HUES64 (cell line): ENCODE measurements around the gene IRF2BP2.

Experiments used
- H3K27ac ChIP-seq: 2 replicates; pipeline ENCODE4 v1.7.0; 2013; ENCODE audit warnings: low read depth, low read length, inconsistent platforms
- H3K27me3 ChIP-seq: 2 replicates; pipeline ENCODE4 v1.6.1; 2013; ENCODE audit warnings: mild to moderate bottlenecking, low read length; ENCODE audit not compliant: insufficient read depth
- H3K36me3 ChIP-seq: 2 replicates; pipeline ENCODE4 v1.6.1; 2013; ENCODE audit warnings: mild to moderate bottlenecking, low read length; ENCODE audit not compliant: insufficient read depth
- H3K4me1 ChIP-seq: 2 replicates; pipeline ENCODE4 v1.6.1; 2013; ENCODE audit warnings: mild to moderate bottlenecking, low read length, moderate library complexity; ENCODE audit not compliant: insufficient read depth
- H3K4me3 ChIP-seq: 2 replicates; pipeline ENCODE4 v1.5.1; 2013; ENCODE audit warnings: mild to moderate bottlenecking, low read length, moderate library complexity
- H3K9ac ChIP-seq: 2 replicates; pipeline ENCODE4 v1.6.1; 2013; ENCODE audit warnings: mild to moderate bottlenecking, low read depth, low read length
- H3K9me3 ChIP-seq: 2 replicates; pipeline ENCODE4 v1.6.1; 2013; ENCODE audit warnings: low read depth, low read length; ENCODE audit not compliant: insufficient read depth
- WGBS: fragments of 150-250, 120-280 bp; methylation state at CpG from one replicate; pipeline ENCODE4 v1.1.7; 2013; ENCODE audit warnings: missing lambda C conversion rate; 5-methylcytosine and 5-hydroxymethylcytosine counted together

The IRF2BP2 gene

DNA sequence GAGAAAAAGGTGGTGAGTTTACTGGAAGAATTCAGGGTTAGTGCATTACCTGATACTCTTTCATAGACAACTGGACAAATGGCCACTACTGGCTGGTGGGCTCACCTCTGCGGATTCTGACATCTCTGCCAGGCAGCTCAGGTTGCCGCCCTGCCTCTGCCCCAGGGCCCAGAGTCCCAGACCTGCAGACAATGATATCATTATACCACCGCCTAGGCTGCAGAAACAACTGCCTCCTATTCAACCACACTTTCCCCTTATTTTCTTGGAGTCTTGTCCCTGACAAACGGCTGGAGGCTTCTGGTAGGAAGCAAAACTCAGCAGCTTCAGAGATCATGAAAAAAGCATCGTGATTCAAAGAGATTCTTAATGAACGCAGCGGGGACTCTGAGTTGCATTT, 37.0 kb downstream of the IRF2BP2 start:
- Histone ChIP-seq H3K27me3 (no peaks in the 10 kb centered on the region), H3K9me3 (no peaks in the 10 kb centered on the region), H3K4me1 (no peaks in the 10 kb centered on the region), H3K9ac (no peak overlapping the region), H3K36me3 (no peaks in the 10 kb centered on the region), H3K4me3 (no peak overlapping the region), H3K27ac (no peak overlapping the region)
- 88% methylated on average over 7 of the region's 7 CpGs for WGBS

DNA sequence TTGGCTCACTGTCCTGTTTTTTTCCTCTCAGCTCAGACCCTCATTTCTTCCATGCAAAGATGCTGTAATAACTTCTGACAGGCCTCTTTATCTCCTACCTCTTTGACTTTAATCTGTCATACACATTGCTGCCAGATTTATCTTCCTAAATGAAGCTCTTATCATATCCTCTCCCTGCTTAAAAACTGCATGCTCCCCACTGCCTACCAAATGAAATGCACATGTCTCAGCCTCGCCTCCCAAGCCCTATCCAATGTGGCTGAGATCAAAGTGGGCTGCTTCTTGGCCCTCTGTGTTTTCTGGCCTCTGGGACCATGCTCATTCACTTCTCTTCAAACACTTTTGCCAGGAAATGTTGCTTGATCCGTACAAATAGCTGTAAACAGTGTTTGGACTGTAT, 38.3 kb downstream of the IRF2BP2 start:
- no peak overlapping the region for H3K9ac ChIP-seq
- H3K36me3 ChIP-seq, result no peaks in the 10 kb centered on the region
- H3K27me3 ChIP-seq, result no peaks in the 10 kb centered on the region
- no peak overlapping the region for H3K27ac ChIP-seq
- H3K9me3 ChIP-seq, result no peaks in the 10 kb centered on the region
- no peaks in the 10 kb centered on the region for H3K4me1 ChIP-seq
- H3K4me3 ChIP-seq, result no peak overlapping the region
- WGBS, result 82% methylated on average over 2 of the region's 2 CpGs

GRCh38 chr1:234570329-234571120, 39.5 kb downstream of the IRF2BP2 start:
- no peak overlapping the region for H3K27ac ChIP-seq
- WGBS, result 84% methylated on average over 6 of the region's 6 CpGs
- no peaks in the 10 kb centered on the region for H3K36me3 ChIP-seq
- no peaks in the 10 kb centered on the region for H3K27me3 ChIP-seq
- no peak overlapping the region for H3K9ac ChIP-seq
- H3K4me3 ChIP-seq, result no peak overlapping the region
- H3K4me1 ChIP-seq, result no peaks in the 10 kb centered on the region
- no peaks in the 10 kb centered on the region for H3K9me3 ChIP-seq

- Histone ChIP-seq H3K27ac (no peak overlapping the region), H3K36me3 (no peaks in the 10 kb centered on the region), H3K27me3 (no peaks in the 10 kb centered on the region), H3K9me3 (no peaks in the 10 kb centered on the region), H3K9ac (no peak overlapping the region), H3K4me1 (no peaks in the 10 kb centered on the region; the same call in 1 of the 2 replicates), H3K4me3 (no peak overlapping the region)
- WGBS, result 60% methylated on average over 1 of the region's 1 CpG
Measured at GRCh38 chr1:234568345-234568744, 41.6 kb downstream of the IRF2BP2 start.

DNA sequence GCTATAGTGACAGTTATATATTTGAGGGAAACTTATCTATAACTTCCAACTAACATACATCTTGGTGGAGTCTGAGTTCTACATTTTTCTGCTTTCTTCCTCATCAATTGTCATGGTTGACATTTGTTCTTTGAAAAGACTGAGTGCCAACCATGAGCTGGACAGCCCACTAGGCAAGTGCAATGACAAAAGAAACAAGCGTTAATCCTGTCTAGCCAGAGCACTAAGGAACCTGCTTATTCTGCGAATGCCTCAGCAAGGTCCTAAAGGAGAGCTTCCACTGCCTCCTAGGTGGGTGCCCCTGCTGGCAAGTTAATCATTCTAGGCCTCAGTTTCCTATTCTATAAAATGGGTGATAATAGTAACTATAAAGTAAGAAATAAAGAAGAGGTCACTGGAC, 44.8 kb downstream of the IRF2BP2 start:
- Histone ChIP-seq H3K4me3 (no peak overlapping the region), H3K9me3 (no peaks in the 10 kb centered on the region), H3K9ac (no peak overlapping the region), H3K27me3 (no peaks in the 10 kb centered on the region), H3K4me1 (no peaks in the 10 kb centered on the region; the same call in 1 of the 2 replicates), H3K27ac (no peak overlapping the region), H3K36me3 (no peaks in the 10 kb centered on the region)
- 91% methylated on average over 2 of the region's 2 CpGs for WGBS

DNA sequence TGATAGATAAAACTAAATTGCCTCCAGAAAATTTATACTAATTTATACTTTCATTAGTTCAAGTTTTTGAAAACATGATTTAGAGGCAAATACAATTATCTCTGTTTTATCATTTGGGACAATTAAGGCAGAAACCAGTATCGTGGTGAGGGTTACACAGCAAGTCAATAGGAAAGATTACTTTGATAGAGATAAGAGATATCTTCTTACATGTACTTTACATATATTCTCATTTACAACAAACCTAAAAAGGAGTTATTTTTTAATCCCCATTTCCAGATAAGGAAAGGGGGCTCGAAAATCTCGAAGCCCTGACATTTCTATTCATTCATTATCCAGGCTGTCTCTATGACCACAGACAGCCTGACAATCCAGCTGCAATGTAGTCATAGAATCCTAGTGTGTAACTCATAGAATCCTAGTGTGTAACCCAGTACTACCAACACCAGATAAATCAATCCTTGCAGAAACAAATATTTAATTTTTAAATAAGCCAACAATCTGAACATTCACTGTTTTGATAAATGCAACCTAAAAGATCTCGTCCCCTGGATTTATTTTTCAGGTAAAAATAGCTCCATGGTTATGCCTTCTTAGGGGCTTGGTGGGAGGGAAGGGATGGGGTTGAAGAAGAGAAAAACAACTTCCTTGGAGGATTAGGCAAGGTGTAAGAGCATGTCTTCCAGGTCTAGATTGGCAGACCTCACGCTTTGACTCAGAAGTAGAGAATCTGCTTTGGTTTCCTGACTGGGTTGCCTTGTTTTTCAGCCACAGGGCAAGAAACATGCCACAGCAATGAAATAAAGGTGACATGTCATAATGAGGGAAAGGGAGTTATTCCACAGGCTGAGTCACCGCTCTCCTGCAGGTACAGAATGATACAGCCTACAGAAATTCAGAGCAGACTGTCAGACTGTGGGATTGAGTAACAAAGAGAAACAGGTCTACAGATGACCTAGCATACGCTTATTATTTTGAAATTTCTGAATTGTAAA, 45.6 kb downstream of the IRF2BP2 start:
- Histone ChIP-seq H3K36me3 (no peaks in the 10 kb centered on the region), H3K27me3 (no peaks in the 10 kb centered on the region), H3K9me3 (no peaks in the 10 kb centered on the region), H3K4me1 (no peaks in the 10 kb centered on the region; the same call in 1 of the 2 replicates), H3K9ac (no peak overlapping the region), H3K4me3 (no peak overlapping the region), H3K27ac (no peak overlapping the region)
- 87% methylated on average over 6 of the region's 7 CpGs for WGBS

GRCh38 chr1:234562334-234562733, 47.6 kb downstream of the IRF2BP2 start:
- Histone ChIP-seq H3K9ac (no peak overlapping the region), H3K9me3 (no peaks in the 10 kb centered on the region), H3K27ac (no peak overlapping the region), H3K27me3 (no peaks in the 10 kb centered on the region), H3K36me3 (no peaks in the 10 kb centered on the region), H3K4me3 (no peak overlapping the region), H3K4me1 (no peaks in the 10 kb centered on the region; the same call in 1 of the 2 replicates)
- 89% methylated on average over 7 of the region's 7 CpGs for WGBS

GRCh38 chr1:234561319-234561718, 48.7 kb downstream of the IRF2BP2 start:
- H3K9me3 ChIP-seq, result no peaks in the 10 kb centered on the region
- no peak overlapping the region for H3K27ac ChIP-seq
- no peak overlapping the region for H3K4me3 ChIP-seq
- no peaks in the 10 kb centered on the region for H3K27me3 ChIP-seq
- no peaks in the 10 kb centered on the region; the same call in 1 of the 2 replicates for H3K4me1 ChIP-seq
- 90% methylated on average over 5 of the region's 5 CpGs for WGBS
- no peak overlapping the region for H3K9ac ChIP-seq
- no peaks in the 10 kb centered on the region for H3K36me3 ChIP-seq

- Histone ChIP-seq H3K9me3 (no peaks in the 10 kb centered on the region), H3K4me1 (no peaks in the 10 kb centered on the region; the same call in 1 of the 2 replicates), H3K4me3 (no peak overlapping the region), H3K36me3 (no peaks in the 10 kb centered on the region), H3K27ac (no peak overlapping the region), H3K27me3 (no peaks in the 10 kb centered on the region), H3K9ac (no peak overlapping the region)
- 91% methylated on average over 14 of the region's 14 CpGs for WGBS
Measured at GRCh38 chr1:234559902-234560676, 49.9 kb downstream of the IRF2BP2 start.

DNA sequence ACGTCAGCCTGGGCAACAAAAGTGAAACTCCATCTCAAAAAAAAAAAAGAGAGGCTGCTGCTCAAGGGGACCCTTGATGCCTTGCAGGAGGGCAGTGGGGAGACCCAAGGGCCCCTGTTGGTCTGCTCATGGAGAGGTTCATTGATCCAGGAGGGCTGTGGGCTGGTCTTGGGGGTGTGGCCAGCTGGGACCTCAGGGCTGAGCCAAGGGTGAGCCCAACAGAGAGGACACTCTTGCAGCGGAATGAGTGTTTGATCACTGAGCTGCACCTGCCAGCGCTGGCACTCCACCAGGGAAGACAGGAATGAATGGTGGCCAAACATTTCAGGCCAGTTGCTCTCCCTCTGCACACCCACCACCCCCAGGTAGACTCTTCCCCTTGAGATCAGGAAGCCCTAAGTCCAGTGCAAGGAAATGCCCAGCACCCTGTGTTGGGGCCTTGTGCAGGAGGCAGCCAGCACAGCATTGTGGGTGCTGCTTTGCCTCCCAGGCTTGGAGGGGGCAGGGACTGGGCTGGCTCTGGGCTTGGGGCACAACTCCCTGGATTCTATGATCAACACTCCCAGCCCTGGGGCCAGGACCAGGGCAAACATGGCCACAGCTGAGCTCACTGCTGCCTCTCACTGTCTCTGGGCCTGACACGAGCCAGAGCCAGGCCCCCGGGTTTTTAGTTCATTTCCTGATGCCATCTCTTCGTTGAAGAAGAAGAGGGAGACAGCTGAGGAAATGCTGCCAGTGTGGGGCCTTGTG, 50.7 kb downstream of the IRF2BP2 start:
- no peak overlapping the region for H3K4me3 ChIP-seq
- H3K27me3 ChIP-seq, result no peaks in the 10 kb centered on the region
- no peak overlapping the region for H3K9ac ChIP-seq
- H3K9me3 ChIP-seq, result no peaks in the 10 kb centered on the region
- no peaks in the 10 kb centered on the region for H3K36me3 ChIP-seq
- WGBS, result 91% methylated on average over 6 of the region's 6 CpGs
- H3K4me1 ChIP-seq, result no peaks in the 10 kb centered on the region; the same call in 1 of the 2 replicates
- H3K27ac ChIP-seq, result no peak overlapping the region
